ENCODE data around the gene YIPF5.

YIPF5 gene

GRCh38 chr5:144170276-144171024, at the start of gene YIPF5, which contains the start of gene KCTD16:
YIPF5 (minus strand) TSS chr5:144170659; CDS start chr5:144169955, 704 bp downstream.
KCTD16 (plus strand) TSS chr5:144170873.
- DNase-seq: peak; percentile 97

GRCh38 chr5:144219869-144220268, 49.4 kb upstream of the YIPF5 start:
- no peak for DNase-seq

GRCh38 chr5:144210655-144211054, 40.2 kb upstream of the YIPF5 start:
- DNase-seq: no peak

- DNase-seq: no peak
Measured at GRCh38 chr5:144209361-144209760, 38.9 kb upstream of the YIPF5 start.

GRCh38 chr5:144207875-144208444, 37.5 kb upstream of the YIPF5 start:
- no peak for DNase-seq

GRCh38 chr5:144206141-144206540, 35.7 kb upstream of the YIPF5 start:
- DNase-seq: no peak

- DNase-seq: no peak
Measured at GRCh38 chr5:144205141-144205551, 34.7 kb upstream of the YIPF5 start.

GRCh38 chr5:144203750-144204596, 33.5 kb upstream of the YIPF5 start:
- DNase-seq: no peak

GRCh38 chr5:144202726-144203125, 32.3 kb upstream of the YIPF5 start:
- no peak for DNase-seq

GRCh38 chr5:144202072-144202471, 31.6 kb upstream of the YIPF5 start:
- no peak for DNase-seq

- DNase-seq: no peak
Measured at GRCh38 chr5:144201588-144201987, 31.1 kb upstream of the YIPF5 start.

- DNase-seq: no peak
Measured at GRCh38 chr5:144198386-144198785, 27.9 kb upstream of the YIPF5 start.

- DNase-seq: no peak
Measured at GRCh38 chr5:144196612-144197011, 26.2 kb upstream of the YIPF5 start.

GRCh38 chr5:144195448-144195847, 25.0 kb upstream of the YIPF5 start:
- no peak for DNase-seq

GRCh38 chr5:144194144-144194543, 23.7 kb upstream of the YIPF5 start:
- no peak for DNase-seq

- DNase-seq: no peak
Measured at GRCh38 chr5:144192661-144193060, 22.2 kb upstream of the YIPF5 start.

- DNase-seq: no peak
Measured at GRCh38 chr5:144191998-144192397, 21.5 kb upstream of the YIPF5 start.

GRCh38 chr5:144191531-144191930, 21.1 kb upstream of the YIPF5 start:
- DNase-seq: no peak

- DNase-seq: peak; percentile 71
Measured at GRCh38 chr5:144189800-144190429, 19.5 kb upstream of the YIPF5 start.

GRCh38 chr5:144187699-144188294, 17.3 kb upstream of the YIPF5 start:
- DNase-seq: peak; percentile 70

- no peak for DNase-seq
Measured at GRCh38 chr5:144183254-144183889, 12.9 kb upstream of the YIPF5 start.

- DNase-seq: no peak
Measured at GRCh38 chr5:144179226-144179625, 8.8 kb upstream of the YIPF5 start.

Measured in activated CD4-positive, alpha-beta T cell treated with anti-CD3 and anti-CD28 coated beads for 1 hour (primary cell).